Transverse colon (tissue), 4 donors: Measurements from ENCODE around the gene LSM8.

ENCODE experiments used
- CTCF ChIP-seq, 5 experiments: fragments of 200-600 bp in 3 of 5; fragments of 450-650 bp in 2 of 5; sonication (generic) in 3 of 5; IDR thresholded peaks; 1 replicate in 2 of 5; 2 replicates in 3 of 5; pipeline ENCODE4 v1.5.1; 2016 to 2017; ENCODE audit warnings: antibody characterized with exemption in 5 of 5, inconsistent platforms in 3 of 5, mild to moderate bottlenecking in 2 of 5, moderate library complexity in 1 of 5
- EP300 ChIP-seq: sonication (generic); formaldehyde crosslinking; IDR thresholded peaks from one replicate; pipeline ENCODE4 v1.6.1; 2017; ENCODE audit warnings: antibody characterized with exemption, low read depth
- POLR2A ChIP-seq: fragments of 450-650 bp; IDR thresholded peaks from one replicate; pipeline ENCODE4 v1.6.1; 2016; ENCODE audit warnings: antibody characterized with exemption, mild to moderate bottlenecking, moderate library complexity
- POLR2AphosphoS5 ChIP-seq, 3 donors: sonication (generic); formaldehyde crosslinking; IDR thresholded peaks; one replicate each; pipeline ENCODE4 v1.6.1; 2016; ENCODE audit warnings: antibody characterized with exemption in 3 of 3

- no peak for TF ChIP-seq CTCF (IDR thresholded peaks at IDR 0.05)
- no peak for TF ChIP-seq POLR2A
- TF ChIP-seq POLR2AphosphoS5 (IDR thresholded peaks at IDR 0.05) = no peak
- no peak for TF ChIP-seq EP300
Measured at GRCh38 chr7:118218413-118219156, 34.6 kb downstream of the LSM8 start.
